SK-N-SH treated with all-trans-retinoic acid at 6 μM for 48 hours (cell line): ENCODE measurements around the gene FRMD3.

Experiments
- ATAC-seq: fragments of 200-7000 bp; cut with Tn5 transposase; 3 replicates; pipeline ENCODE4 v1.9.1; 2020; ENCODE audit warnings: mild to moderate bottlenecking, moderate library complexity
- ARNTL ChIP-seq: fragments of 450-650 bp; formaldehyde crosslinking; IDR thresholded peaks from 2 replicates; pipeline ENCODE4 v1.5.0; 2020; ENCODE audit warnings: low read depth, mild to moderate bottlenecking, moderate library complexity, borderline replicate concordance
- BACH2 ChIP-seq: fragments of 250-450 bp; sonication (Bioruptor Pico); IDR thresholded peaks from 2 replicates; pipeline ENCODE4 v1.9.0; 2021; ENCODE audit warnings: mild to moderate bottlenecking, borderline replicate concordance
- CSDC2 ChIP-seq: fragments of 250-450 bp; sonication (Bioruptor Pico); IDR thresholded peaks from 2 replicates; pipeline ENCODE4 v1.5.0; 2020; ENCODE audit warnings: mild to moderate bottlenecking, moderate library complexity
- GLIS3 ChIP-seq: fragments of 250-450 bp; sonication (Bioruptor Pico); IDR thresholded peaks from 2 replicates; pipeline ENCODE4 v1.5.0; 2020; ENCODE audit warnings: mild to moderate bottlenecking, moderate library complexity
- ISL1 ChIP-seq: fragments of 250-450 bp; sonication (Bioruptor Pico); IDR thresholded peaks from 2 replicates; pipeline ENCODE4 v2.1.2; 2022; ENCODE audit warnings: mild to moderate bottlenecking, moderate library complexity
- OSR1 ChIP-seq: fragments of 250-450 bp; sonication (Bioruptor Pico); IDR thresholded peaks from 2 replicates; pipeline ENCODE4 v1.8.0; 2022; ENCODE audit warnings: moderate library complexity, mild to moderate bottlenecking, inconsistent platforms
- POU6F1 ChIP-seq: fragments of 250-450 bp; sonication (Bioruptor Pico); IDR thresholded peaks from 2 replicates; pipeline ENCODE4 v1.8.0; 2021; ENCODE audit warnings: low read depth, mild to moderate bottlenecking, moderate library complexity, borderline replicate concordance
- PPARA ChIP-seq: fragments of 250-450 bp; sonication (Bioruptor Pico); IDR thresholded peaks from 2 replicates; pipeline ENCODE4 v1.5.0; 2020; ENCODE audit warnings: mild to moderate bottlenecking, borderline replicate concordance
- RARB ChIP-seq: fragments of 250-450 bp; sonication (Bioruptor Pico); IDR thresholded peaks from 2 replicates; pipeline ENCODE4 v1.8.0; 2021; ENCODE audit warnings: mild to moderate bottlenecking, moderate library complexity
- SNAI2 ChIP-seq: fragments of 250-450 bp; sonication (Bioruptor Pico); IDR thresholded peaks from 2 replicates; pipeline ENCODE4 v1.5.0; 2020; ENCODE audit warnings: mild to moderate bottlenecking, moderate library complexity
- TCF4 ChIP-seq: fragments of 250-450 bp; sonication (Bioruptor Pico); IDR thresholded peaks from 2 replicates; pipeline ENCODE4 v1.8.0; 2021; ENCODE audit warnings: mild to moderate bottlenecking, moderate library complexity, borderline replicate concordance
- TOX ChIP-seq: fragments of 250-450 bp; sonication (Bioruptor Pico); IDR thresholded peaks from 2 replicates; pipeline ENCODE4 v1.8.0; 2021; ENCODE audit warnings: mild to moderate bottlenecking, moderate library complexity, borderline replicate concordance
- TSHZ2 ChIP-seq: fragments of 250-450 bp; sonication (Bioruptor Pico); IDR thresholded peaks from 2 replicates; pipeline ENCODE4 v1.5.0; 2020; ENCODE audit warnings: mild to moderate bottlenecking, moderate library complexity
- ZC3H10 ChIP-seq: fragments of 250-450 bp; sonication (Bioruptor Pico); IDR thresholded peaks from 2 replicates; pipeline ENCODE4 v1.5.1; 2021; ENCODE audit warnings: mild to moderate bottlenecking, moderate library complexity
- ZFP30 ChIP-seq: fragments of 450-650 bp; formaldehyde crosslinking; IDR thresholded peaks from 2 replicates; pipeline ENCODE4 v1.5.0; 2022; ENCODE audit warnings: mild to moderate bottlenecking, moderate library complexity
- ZNF565 ChIP-seq: fragments of 450-650 bp; formaldehyde crosslinking; conservative IDR thresholded peaks from 2 replicates; pipeline ENCODE4 v1.5.0; 2020; ENCODE audit warnings: low read depth, mild to moderate bottlenecking, moderate library complexity
- ZNF70 ChIP-seq: fragments of 450-650 bp; formaldehyde crosslinking; IDR thresholded peaks from 2 replicates; pipeline ENCODE4 v1.5.0; 2020; ENCODE audit warnings: mild to moderate bottlenecking, moderate library complexity
- ZNF8 ChIP-seq: fragments of 450-650 bp; formaldehyde crosslinking; IDR thresholded peaks from 2 replicates; pipeline ENCODE4 v1.5.0; 2020; ENCODE audit warnings: mild to moderate bottlenecking, moderate library complexity
- TF ChIP-seq, protein P1 (sequence below): fragments of 250-450 bp; sonication (Bioruptor Pico); IDR thresholded peaks from 2 replicates; pipeline ENCODE4 v1.8.0; 2020; ENCODE audit warnings: mild to moderate bottlenecking, moderate library complexity, borderline replicate concordance
- TF ChIP-seq, protein P2 (sequence below): fragments of 250-450 bp; sonication (Bioruptor Pico); IDR thresholded peaks from 2 replicates; pipeline ENCODE4 v1.5.1; 2021; ENCODE audit warnings: mild to moderate bottlenecking, moderate library complexity
- TF ChIP-seq, protein P3 (sequence below): fragments of 250-450 bp; sonication (Bioruptor Pico); IDR thresholded peaks from 2 replicates; pipeline ENCODE4 v1.5.1; 2020; ENCODE audit warnings: low read depth, mild to moderate bottlenecking, moderate library complexity

The FRMD3 gene

DNA sequence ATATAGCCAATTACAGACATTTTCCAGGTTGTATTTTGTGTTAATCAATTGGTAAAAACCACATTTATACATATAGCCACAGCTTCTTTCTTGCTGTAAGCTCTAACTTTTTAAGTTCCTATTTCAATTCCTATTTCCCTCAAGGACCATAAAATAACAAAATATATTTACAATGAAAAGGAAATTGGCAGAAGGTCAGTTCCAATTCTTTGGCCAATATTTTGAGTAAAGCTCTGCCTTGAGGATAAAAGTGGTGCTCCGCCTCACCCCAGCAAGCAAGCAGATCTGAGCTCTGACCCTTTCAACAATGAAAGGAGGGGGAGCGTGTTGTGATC, 271.9 kb downstream of the FRMD3 start:
- TF ChIP-seq ARNTL (CRISPR knock-in tag): no peak
- no peak for TF ChIP-seq ISL1
- no peak for TF ChIP-seq CSDC2 (CRISPR knock-in tag)
- no peak for TF ChIP-seq ZNF8 (CRISPR knock-in tag)
- TF ChIP-seq BACH2 (CRISPR knock-in tag): no peak
- TF ChIP-seq, all 23 proteins: peak for 0

DNA sequence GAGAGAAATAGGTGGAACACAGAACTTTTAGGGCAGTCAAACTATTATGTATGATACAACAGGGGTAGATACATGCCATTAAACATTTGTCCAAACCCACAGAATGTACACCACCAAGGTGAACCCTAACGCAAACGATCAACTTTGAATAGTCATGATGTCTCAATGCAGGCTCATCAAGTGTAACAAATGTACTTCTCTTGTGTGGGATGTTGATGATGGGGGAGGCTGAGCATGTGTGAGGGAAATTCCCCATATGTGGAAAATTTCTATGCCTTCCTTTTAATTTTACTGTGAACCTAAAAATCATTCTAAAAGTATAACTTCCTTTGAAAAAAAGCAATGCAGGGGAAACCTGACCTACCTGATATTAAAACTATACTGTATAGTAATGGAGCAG, 273.9 kb downstream of the FRMD3 start:
- TF ChIP-seq TCF4 (CRISPR knock-in tag): no peak
- TF ChIP-seq CSDC2 (CRISPR knock-in tag): no peak
- TF ChIP-seq ZNF70 (CRISPR knock-in tag): no peak
- TF ChIP-seq ZNF565 (CRISPR knock-in tag): no peak
- TF ChIP-seq POU6F1 (CRISPR knock-in tag): no peak
- TF ChIP-seq ZC3H10 (CRISPR knock-in tag): no peak
- TF ChIP-seq, protein P1, sequence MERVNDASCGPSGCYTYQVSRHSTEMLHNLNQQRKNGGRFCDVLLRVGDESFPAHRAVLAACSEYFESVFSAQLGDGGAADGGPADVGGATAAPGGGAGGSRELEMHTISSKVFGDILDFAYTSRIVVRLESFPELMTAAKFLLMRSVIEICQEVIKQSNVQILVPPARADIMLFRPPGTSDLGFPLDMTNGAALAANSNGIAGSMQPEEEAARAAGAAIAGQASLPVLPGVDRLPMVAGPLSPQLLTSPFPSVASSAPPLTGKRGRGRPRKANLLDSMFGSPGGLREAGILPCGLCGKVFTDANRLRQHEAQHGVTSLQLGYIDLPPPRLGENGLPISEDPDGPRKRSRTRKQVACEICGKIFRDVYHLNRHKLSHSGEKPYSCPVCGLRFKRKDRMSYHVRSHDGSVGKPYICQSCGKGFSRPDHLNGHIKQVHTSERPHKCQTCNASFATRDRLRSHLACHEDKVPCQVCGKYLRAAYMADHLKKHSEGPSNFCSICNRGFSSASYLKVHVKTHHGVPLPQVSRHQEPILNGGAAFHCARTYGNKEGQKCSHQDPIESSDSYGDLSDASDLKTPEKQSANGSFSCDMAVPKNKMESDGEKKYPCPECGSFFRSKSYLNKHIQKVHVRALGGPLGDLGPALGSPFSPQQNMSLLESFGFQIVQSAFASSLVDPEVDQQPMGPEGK: no peak
- no peak for TF ChIP-seq TOX (CRISPR knock-in tag)
- TF ChIP-seq TSHZ2 (CRISPR knock-in tag): no peak
- ATAC-seq: no peak

More for the DNA sequence above, 271.9 kb downstream of the FRMD3 start:
- ATAC-seq: no peak

DNA sequence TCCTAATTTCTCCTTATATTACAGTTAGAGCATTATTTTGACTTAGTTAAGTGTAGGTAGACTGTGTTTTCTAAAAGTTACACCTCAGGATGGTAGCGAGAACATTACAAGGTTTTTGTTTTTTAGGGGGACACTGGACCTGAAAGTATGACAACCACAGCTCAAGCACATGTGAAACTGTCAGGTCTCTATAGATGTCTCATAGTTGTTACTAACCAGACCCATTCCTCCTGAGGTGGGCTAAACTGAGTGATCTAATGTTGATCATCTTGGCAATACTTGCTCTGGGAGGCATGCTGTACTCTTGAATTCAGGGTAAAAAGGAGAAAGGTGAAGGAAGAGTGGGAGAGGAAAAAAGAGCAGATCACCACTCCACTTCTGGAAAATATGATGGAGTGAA, 278.6 kb downstream of the FRMD3 start:
- TF ChIP-seq OSR1 (CRISPR knock-in tag) (no peak), ZNF565 (CRISPR knock-in tag) (no peak), BACH2 (CRISPR knock-in tag) (no peak), CSDC2 (CRISPR knock-in tag) (no peak), TSHZ2 (CRISPR knock-in tag) (no peak), TCF4 (CRISPR knock-in tag) (no peak), ARNTL (CRISPR knock-in tag) (no peak), ZFP30 (CRISPR knock-in tag) (no peak), RARB (CRISPR knock-in tag) (no peak), TOX (CRISPR knock-in tag) (no peak), GLIS3 (CRISPR knock-in tag) (no peak), PPARA (CRISPR knock-in tag) (no peak), SNAI2 (CRISPR knock-in tag) (no peak), ZNF8 (CRISPR knock-in tag) (no peak)
- TF ChIP-seq, protein P1: no peak
- TF ChIP-seq, protein P2, sequence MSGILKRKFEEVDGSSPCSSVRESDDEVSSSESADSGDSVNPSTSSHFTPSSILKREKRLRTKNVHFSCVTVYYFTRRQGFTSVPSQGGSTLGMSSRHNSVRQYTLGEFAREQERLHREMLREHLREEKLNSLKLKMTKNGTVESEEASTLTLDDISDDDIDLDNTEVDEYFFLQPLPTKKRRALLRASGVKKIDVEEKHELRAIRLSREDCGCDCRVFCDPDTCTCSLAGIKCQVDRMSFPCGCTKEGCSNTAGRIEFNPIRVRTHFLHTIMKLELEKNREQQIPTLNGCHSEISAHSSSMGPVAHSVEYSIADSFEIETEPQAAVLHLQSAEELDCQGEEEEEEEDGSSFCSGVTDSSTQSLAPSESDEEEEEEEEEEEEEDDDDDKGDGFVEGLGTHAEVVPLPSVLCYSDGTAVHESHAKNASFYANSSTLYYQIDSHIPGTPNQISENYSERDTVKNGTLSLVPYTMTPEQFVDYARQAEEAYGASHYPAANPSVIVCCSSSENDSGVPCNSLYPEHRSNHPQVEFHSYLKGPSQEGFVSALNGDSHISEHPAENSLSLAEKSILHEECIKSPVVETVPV (CRISPR knock-in tag): no peak
- TF ChIP-seq, protein P3, sequence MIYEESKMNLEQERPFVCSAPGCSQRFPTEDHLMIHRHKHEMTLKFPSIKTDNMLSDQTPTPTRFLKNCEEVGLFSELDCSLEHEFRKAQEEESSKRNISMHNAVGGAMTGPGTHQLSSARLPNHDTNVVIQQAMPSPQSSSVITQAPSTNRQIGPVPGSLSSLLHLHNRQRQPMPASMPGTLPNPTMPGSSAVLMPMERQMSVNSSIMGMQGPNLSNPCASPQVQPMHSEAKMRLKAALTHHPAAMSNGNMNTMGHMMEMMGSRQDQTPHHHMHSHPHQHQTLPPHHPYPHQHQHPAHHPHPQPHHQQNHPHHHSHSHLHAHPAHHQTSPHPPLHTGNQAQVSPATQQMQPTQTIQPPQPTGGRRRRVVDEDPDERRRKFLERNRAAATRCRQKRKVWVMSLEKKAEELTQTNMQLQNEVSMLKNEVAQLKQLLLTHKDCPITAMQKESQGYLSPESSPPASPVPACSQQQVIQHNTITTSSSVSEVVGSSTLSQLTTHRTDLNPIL (CRISPR knock-in tag): no peak
- no peak for ATAC-seq
